Activated CD4-positive, alpha-beta T cell treated with anti-CD3 and anti-CD28 coated beads, Interleukin-2, amount 50 U/mL, for 1 hour (primary cell): ENCODE measurements around the gene ATAT1.
A peak's percentile ranks its signal among the peaks of the same experiment; 100 is the strongest.
"Not testable (repeated sequence)": the region's sequence is repeated elsewhere in the genome, so short reads cannot be mapped to it uniquely, and the experiment has no call there.

Experiments used
- DNase-seq: peaks from one replicate; pipeline ENCODE4 v3.0.0-alpha.2; 2020

Gene ATAT1

DNA sequence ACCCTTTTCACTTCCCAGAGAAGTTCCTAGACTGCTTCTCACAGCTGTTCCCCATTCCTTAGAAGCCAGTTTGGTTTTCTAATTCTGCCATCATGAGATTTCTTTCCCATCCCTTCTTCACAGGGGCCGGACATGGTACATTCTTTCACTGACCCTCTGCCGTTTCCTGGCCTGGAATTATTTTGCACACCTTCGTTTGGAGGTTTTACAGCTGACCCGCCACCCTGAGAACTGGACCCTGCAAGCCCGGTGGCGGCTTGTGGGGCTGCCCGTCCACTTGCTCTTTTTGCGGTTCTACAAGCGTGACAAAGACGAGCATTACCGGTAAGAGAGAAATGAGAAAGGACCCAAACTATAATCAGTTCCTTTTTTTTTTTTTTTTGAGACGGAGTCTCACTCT lies 24.5 kb downstream of the ATAT1 start:
- no peak for DNase-seq

GRCh38 chr6:30654798-30655742 lies 28.4 kb downstream of the ATAT1 start:
- no peak for DNase-seq

GRCh38 chr6:30655743-30656094 lies 29.0 kb downstream of the ATAT1 start:
- no peak for DNase-seq

DNA sequence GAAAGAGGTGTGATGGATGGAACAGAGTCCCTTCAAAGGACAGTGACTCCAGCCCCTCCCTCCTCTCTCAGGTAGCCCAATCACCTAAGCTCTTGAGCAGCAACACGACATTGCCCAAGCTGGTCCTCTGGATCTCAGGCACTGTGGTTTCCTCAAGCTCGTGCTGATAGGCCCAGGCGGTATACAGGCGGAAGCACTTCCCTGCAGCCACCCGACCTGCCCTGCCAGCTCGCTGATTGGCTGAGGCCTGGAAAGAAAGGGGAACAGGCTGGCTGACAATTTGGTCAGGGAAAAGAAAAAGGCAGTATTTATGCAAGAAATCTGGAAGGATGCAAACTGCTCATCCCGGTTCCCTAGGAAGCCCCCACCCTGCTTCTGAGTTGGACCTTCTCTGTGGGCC lies 29.8 kb downstream of the ATAT1 start:
- DNase-seq: no peak

DNA sequence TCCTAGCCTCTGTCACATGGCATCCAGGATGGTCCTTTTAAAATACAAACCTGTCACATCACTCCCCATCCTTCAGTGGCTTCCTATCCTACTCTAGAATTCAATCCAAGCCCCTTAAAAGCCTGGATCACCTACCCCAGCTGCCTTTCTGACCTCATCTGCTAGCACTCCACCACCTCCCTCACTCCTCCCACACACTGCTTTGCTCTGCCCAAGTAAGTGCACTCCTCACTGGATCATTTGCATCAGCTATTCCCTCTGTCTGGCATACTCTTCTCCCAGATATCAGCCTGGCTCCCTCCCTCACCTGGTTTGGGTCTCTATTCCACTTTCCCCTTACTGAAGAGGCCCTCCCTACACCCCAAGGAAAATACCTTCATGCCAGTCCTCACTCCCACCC lies 30.8 kb downstream of the ATAT1 start:
- no peak for DNase-seq

- not testable (repeated sequence) for DNase-seq
These were observed 31.2 kb downstream of the ATAT1 start for GRCh38 chr6:30657922-30658321.

DNA sequence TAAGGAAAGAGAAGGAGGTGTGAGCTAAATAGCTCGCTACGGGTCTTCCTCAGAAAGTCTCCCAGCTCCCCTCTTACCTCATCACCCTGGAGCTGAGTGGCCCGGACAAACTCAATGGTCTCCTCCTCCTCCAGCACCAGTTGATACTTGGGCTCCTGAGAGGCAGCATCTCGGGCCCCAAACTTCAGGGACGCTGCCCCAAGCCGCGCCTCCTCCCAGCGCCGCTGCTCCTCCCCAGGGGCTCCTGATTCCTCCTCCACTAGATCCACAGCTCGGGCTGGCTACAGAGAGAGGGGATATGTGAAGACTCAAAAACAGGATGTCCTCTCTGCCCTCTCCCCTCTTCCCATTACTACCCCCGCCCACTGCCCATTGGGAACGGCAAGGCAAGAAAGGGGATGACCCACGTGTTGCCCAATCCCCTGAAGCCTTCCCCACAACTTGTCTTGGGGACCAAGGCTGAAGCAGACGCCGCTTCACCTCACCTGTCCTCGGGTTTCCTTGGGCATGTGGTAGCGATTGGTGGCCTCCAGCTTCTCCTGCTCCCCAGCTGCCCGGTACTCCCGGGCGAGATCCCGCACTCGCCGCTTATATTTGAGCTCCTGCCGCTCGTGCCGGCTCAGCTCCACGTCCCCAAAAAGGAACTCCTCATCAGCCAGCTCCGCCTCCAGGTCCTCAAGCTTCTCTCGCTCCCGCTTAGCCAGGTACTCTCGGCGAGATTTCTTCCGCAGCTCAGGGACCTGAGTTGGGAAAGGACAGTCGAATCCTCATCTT lies 38.5 kb downstream of the ATAT1 start:
- no peak for DNase-seq

GRCh38 chr6:30666300-30666699 lies 39.6 kb downstream of the ATAT1 start:
- DNase-seq: not testable (repeated sequence)

- DNase-seq: no peak
These were observed 44.3 kb downstream of the ATAT1 start for GRCh38 chr6:30670760-30671527.

DNA sequence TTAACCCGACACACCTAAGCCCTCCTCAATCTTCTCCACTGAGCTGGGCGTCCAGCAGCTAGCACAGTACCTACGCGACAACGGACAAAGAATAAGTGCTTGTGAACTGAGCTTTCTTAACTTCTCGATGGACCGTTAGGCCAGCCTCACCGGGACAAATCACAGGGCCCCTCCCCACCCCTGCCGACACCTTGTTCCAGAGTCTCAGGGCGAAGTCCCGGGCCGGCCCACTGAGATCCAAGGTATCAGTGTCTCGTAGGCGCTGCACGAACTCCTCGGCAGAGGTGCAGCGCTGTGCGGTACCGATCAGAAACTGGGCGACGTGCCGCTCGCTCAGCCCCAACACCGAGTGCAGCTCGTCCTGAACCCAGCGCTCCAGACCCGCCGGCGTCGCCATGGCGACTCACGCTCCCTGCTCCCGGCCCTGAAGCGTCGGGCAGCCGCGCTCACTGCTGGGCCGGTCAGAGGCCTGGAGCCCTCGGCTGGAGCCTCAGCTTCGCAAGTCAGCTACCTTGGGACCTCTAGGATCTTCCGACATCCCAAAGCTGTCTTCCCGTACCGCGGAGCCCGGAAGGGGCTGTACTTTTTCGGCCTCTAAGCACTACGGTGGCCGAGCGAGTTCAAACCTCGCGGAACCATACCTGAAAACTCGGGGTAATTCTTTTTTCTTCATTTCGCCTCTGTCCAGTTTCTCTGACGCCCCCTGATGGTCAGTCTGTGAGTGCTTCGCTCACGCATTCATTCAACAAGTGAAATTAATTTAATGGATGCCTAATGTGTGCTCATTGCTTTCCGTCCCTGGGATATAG lies 46.0 kb downstream of the ATAT1 start, which contains the start of gene DHX16:
TSS of gene DHX16 (minus strand) at position 562 of the 809 bp plus-strand sequence. CDS start at position 397, 165 bp downstream.
- peak; percentile 88 for DNase-seq

- DNase-seq: no peak
These were observed 50.1 kb downstream of the ATAT1 start for GRCh38 chr6:30676660-30677285.

- DNase-seq: peak; percentile 95
These were observed 52.5 kb downstream of the ATAT1 start for GRCh38 chr6:30678964-30679726.

GRCh38 chr6:30679765-30680535 lies 53.3 kb downstream of the ATAT1 start:
- DNase-seq: no peak

GRCh38 chr6:30681766-30682142 lies 55.1 kb downstream of the ATAT1 start:
- no peak for DNase-seq

GRCh38 chr6:30682143-30683117 lies 55.8 kb downstream of the ATAT1 start:
- DNase-seq: peak; percentile 79

GRCh38 chr6:30683183-30683979 lies 56.7 kb downstream of the ATAT1 start:
- DNase-seq: no peak

- DNase-seq: no peak
These were observed 57.3 kb downstream of the ATAT1 start for GRCh38 chr6:30683980-30684338.
